ENCODE measurements around the gene NME5.

NME5 gene

DNA sequence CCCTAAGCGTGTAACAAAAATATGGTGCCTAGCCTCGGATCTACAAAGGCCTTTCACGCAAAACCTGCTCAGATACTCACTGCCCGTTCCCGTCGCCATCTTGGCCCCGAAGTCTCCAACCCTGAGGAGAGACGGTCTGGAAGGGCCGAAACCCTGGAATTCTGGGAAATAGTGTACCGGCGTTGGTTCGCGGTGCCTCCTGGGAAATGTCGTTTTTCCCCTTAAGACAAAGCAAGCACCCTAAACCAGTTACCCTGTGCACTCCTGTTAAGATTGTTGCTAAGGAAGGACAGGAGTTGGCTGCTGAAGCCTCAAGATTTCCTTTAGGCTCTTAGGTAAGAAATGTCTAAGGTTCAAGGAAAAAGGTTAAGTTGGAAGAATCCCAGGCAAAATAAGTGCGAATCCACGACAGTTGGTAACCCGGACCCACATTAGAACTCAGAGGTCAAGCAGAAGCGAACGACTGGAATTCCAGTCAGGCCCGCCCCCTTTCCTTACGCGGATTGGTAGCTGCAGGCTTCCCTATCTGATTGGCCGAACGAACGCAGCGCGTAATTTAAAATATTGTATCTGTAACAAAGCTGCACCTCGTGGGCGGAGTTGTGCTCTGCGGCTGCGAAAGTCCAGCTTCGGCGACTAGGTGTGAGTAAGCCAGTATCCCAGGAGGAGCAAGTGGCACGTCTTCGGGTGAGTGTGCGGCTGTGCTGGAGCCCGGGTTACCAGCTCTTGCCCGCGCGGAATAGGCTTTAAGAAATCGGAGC lies 39.5 kb upstream of the NME5 start, which contains the start of the genes BRD8 and KIF20A:
TSS of gene BRD8 (minus strand) at position 115 of the 761 bp plus-strand sequence. CDS start at position 99, 16 bp downstream.
TSS of gene KIF20A (plus strand) at position 597 of the 761 bp plus-strand sequence. CDS start 569 bp downstream, outside the sequence.
- peak; percentile 89 for DNase-seq (ENCODE audit: low spot score)
- TF ChIP-seq, protein P1, sequence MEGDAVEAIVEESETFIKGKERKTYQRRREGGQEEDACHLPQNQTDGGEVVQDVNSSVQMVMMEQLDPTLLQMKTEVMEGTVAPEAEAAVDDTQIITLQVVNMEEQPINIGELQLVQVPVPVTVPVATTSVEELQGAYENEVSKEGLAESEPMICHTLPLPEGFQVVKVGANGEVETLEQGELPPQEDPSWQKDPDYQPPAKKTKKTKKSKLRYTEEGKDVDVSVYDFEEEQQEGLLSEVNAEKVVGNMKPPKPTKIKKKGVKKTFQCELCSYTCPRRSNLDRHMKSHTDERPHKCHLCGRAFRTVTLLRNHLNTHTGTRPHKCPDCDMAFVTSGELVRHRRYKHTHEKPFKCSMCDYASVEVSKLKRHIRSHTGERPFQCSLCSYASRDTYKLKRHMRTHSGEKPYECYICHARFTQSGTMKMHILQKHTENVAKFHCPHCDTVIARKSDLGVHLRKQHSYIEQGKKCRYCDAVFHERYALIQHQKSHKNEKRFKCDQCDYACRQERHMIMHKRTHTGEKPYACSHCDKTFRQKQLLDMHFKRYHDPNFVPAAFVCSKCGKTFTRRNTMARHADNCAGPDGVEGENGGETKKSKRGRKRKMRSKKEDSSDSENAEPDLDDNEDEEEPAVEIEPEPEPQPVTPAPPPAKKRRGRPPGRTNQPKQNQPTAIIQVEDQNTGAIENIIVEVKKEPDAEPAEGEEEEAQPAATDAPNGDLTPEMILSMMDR (IDR thresholded peaks at IDR 0.05; ENCODE audit: extremely low read depth, missing control alignments): no peak

DNA sequence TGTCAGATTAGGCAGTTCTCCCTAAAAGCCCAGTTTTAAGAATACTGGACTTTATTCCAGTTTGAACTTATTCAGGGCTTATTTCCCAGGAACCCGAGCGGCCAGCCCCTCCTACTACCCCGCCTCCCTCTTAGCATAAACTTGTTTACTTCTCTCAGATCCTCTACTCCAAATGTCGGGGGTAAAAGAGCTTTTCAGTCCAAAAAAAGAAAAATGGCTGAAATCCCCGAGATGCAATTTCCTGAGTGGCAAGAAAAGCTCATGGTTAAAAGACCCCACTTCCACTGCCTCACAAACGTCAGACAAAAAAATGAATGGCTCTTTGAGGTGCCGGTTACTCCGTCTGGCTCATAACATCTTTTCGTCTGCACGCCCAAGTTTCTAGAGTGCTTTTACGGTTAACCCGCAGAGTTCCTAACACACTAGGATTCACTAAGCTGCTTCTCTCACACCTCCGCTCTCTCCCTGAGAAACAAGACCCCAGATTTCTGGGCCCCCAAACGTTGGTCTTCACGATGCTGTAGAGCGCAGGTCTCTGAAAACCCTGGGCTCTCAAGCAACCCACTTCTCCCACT lies 38.8 kb upstream of the NME5 start:
- peak; percentile 51 for DNase-seq (ENCODE audit: low spot score)
- TF ChIP-seq, protein P1 (IDR thresholded peaks at IDR 0.05; ENCODE audit: extremely low read depth, missing control alignments): no peak

GRCh38 chr5:138170299-138170698 lies 31.1 kb upstream of the NME5 start:
- TF ChIP-seq, protein P1 (IDR thresholded peaks at IDR 0.05; ENCODE audit: extremely low read depth, missing control alignments): no peak
- no peak for DNase-seq (ENCODE audit: low spot score)

- TF ChIP-seq, protein P1 (IDR thresholded peaks at IDR 0.05; ENCODE audit: extremely low read depth, missing control alignments): no peak
- no peak for DNase-seq (ENCODE audit: low spot score)
Observed at GRCh38 chr5:138169124-138169523, 29.9 kb upstream of the NME5 start.

GRCh38 chr5:138163721-138164120 lies 24.5 kb upstream of the NME5 start:
- no peak for DNase-seq (ENCODE audit: low spot score)
- TF ChIP-seq, protein P1 (IDR thresholded peaks at IDR 0.05; ENCODE audit: extremely low read depth, missing control alignments): no peak

DNA sequence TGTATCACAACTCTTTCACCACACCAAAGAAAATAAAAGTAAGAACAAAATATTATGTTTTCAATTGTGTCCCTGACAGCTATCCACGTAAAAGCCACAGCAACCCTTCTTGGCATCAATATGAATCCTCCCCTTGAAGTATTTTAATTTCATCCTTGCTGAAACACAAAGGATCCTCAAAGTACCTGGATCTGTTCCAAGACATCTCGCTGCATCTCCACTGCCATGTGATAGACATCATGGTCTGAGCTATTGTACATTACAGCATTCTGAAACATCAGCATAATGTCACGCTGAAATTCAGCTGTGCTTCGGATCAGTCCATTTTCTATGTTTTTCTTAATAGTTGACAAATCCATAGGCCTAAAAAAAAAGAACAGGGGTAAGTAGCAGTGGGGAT lies 21.5 kb upstream of the NME5 start:
- DNase-seq (ENCODE audit: low spot score): no peak
- TF ChIP-seq, protein P1 (IDR thresholded peaks at IDR 0.05; ENCODE audit: extremely low read depth, missing control alignments): no peak

GRCh38 chr5:138159666-138160065 lies 20.4 kb upstream of the NME5 start:
- TF ChIP-seq, protein P1 (IDR thresholded peaks at IDR 0.05; ENCODE audit: extremely low read depth, missing control alignments): no peak
- DNase-seq (ENCODE audit: low spot score): no peak

Measured in GM20000 (cell line).